K562 (cell line): ENCODE measurements around the gene CPLANE2. TPM values are rescaled to one million over a fixed set of nuclear protein-coding genes. Genes with fewer than 3 reads are reported as not detected.
A peak's percentile ranks its signal among the peaks of the same experiment; 100 is the strongest.

Experiments used
- LARP7 ChIP-seq: fragments of 450-650 bp; IDR thresholded peaks from 2 replicates; pipeline ENCODE4 v1.6.1; 2016
- MBD2 ChIP-seq: sonication (generic); IDR thresholded peaks from 2 replicates; pipeline ENCODE4 v1.6.1; 2016; ENCODE audit warnings: low read depth, borderline replicate concordance
- POLR2B ChIP-seq: fragments of 450-650 bp; IDR thresholded peaks from 2 replicates; pipeline ENCODE4 v1.6.1; 2018; ENCODE audit warnings: low read depth; ENCODE audit not compliant: partially characterized antibody
- POLR2G ChIP-seq: fragments of 200-400 bp; formaldehyde crosslinking; IDR thresholded peaks from 2 replicates; pipeline ENCODE4 v1.6.1; 2017; ENCODE audit warnings: low read depth, mild to moderate bottlenecking, antibody characterized with exemption, low read length, moderate library complexity
- PRDM10 ChIP-seq: fragments of 450-650 bp; IDR thresholded peaks from 2 replicates; pipeline ENCODE4 v1.6.1; 2018; ENCODE audit not compliant: partially characterized antibody
- RBM14 ChIP-seq: fragments of 200-400 bp; formaldehyde crosslinking; IDR thresholded peaks from 2 replicates; pipeline ENCODE4 v1.6.1; 2018; ENCODE audit warnings: low read depth, mild to moderate bottlenecking, low read length, moderate library complexity, borderline replicate concordance; ENCODE audit not compliant: insufficient read depth
- SIN3A ChIP-seq, 2 experiments: fragments of 150-350 bp in 1 of 2; IDR thresholded peaks; 2 replicates each; pipeline ENCODE4 v1.6.1; 2011 to 2016; ENCODE audit warnings: borderline replicate concordance in 2 of 2, low read depth in 2 of 2, low read length in 2 of 2, mild to moderate bottlenecking in 2 of 2, moderate library complexity in 2 of 2; ENCODE audit not compliant: control insufficient read depth in 1 of 2
- TFAP4 ChIP-seq: sonication (generic); formaldehyde crosslinking; IDR thresholded peaks from 2 replicates; pipeline ENCODE4 v1.8.0; 2022; ENCODE audit warnings: missing genetic modification reagents, mild to moderate bottlenecking, moderate library complexity, borderline replicate concordance
- TOE1 ChIP-seq, 2 experiments: fragments of 450-650 bp in 1 of 2; sonication (generic) in 1 of 2; formaldehyde crosslinking in 1 of 2; IDR thresholded peaks; 2 replicates each; pipeline versions ENCODE4 v1.7.1 to v1.8.0; 2016 to 2022; ENCODE audit warnings: borderline replicate concordance in 2 of 2, mild to moderate bottlenecking in 2 of 2, antibody characterized with exemption in 1 of 2, inconsistent platforms in 1 of 2, low read depth in 1 of 2, missing genetic modification reagents in 1 of 2, moderate library complexity in 1 of 2
- YY1 ChIP-seq, 3 experiments: IDR thresholded peaks; 2 replicates each; pipeline ENCODE4 v1.6.1; 2011; ENCODE audit warnings: low read length in 2 of 3, mild to moderate bottlenecking in 2 of 3, moderate library complexity in 2 of 3, borderline replicate concordance in 1 of 3, control low read depth in 1 of 3, low read depth in 1 of 3; ENCODE audit not compliant: insufficient read depth in 3 of 3, insufficient replicate concordance in 2 of 3, control insufficient read depth in 1 of 3, insufficient read length in 1 of 3; ENCODE audit errors: extremely low read depth in 1 of 3
- ZC3H11A ChIP-seq: IDR thresholded peaks from 2 replicates; pipeline ENCODE4 v1.6.1; 2012; ENCODE audit warnings: low read depth, low read length, improper control_type of control experiment
- ZFP91 ChIP-seq: sonication (generic); formaldehyde crosslinking; IDR thresholded peaks from 2 replicates; pipeline ENCODE4 v1.8.0; 2022; ENCODE audit warnings: mild to moderate bottlenecking, missing genetic modification reagents
- polyA plus RNA-seq, 8 experiments: library from polyadenylated mRNA; depleted of rRNA in 4 of 8; stranded (reverse) in 5 of 8; unstranded in 3 of 8; fragments of >200 nt; fragmentation: Nextera tagmentation in 2 of 8; fragmentation: Illumina TruSeq in 1 of 8; extraction: Ambion mirVana in 2 of 8; extraction: Trizol in 1 of 8; gene quantifications; 2 replicates each; pipeline versions ENCODE4 v1.2.1 to v1.2.3, GENCODE V29; 2011 to 2014; ENCODE audit warnings: inconsistent platforms in 1 of 8, missing spikeins in 1 of 8
- total RNA-seq, 7 experiments: library from RNA; depleted of rRNA in 6 of 7; stranded (reverse); fragments of >200 nt in 6 of 7; fragmentation: Illumina TruSeq in 2 of 7; extraction: Trizol in 2 of 7; gene quantifications; 2 replicates each; pipeline versions ENCODE4 v1.2.1 to v1.2.3, GENCODE V29; 2011 to 2021; ENCODE audit warnings: low replicate concordance in 1 of 7
- TF ChIP-seq, protein P1 (sequence below): fragments of 200-800 bp; sonication (Bioruptor generic); IDR thresholded peaks from 2 replicates; pipeline ENCODE4 v1.6.1; 2017; ENCODE audit warnings: missing genetic modification characterization, missing compliant biosample characterization
- TF ChIP-seq, protein P2 (sequence below): conservative IDR thresholded peaks from 2 replicates; pipeline ENCODE4 v1.6.1; 2011; ENCODE audit warnings: low read depth, mild to moderate bottlenecking, low read length; ENCODE audit not compliant: control insufficient read depth

The CPLANE2 gene
- total and polyA plus RNA-seq, 9 of the 15 experiments (the other 6 are each of a cell fraction or from before 2014, with no cell fraction given) = 0.17 to 20.9 (median 8.1) TPM

DNA sequence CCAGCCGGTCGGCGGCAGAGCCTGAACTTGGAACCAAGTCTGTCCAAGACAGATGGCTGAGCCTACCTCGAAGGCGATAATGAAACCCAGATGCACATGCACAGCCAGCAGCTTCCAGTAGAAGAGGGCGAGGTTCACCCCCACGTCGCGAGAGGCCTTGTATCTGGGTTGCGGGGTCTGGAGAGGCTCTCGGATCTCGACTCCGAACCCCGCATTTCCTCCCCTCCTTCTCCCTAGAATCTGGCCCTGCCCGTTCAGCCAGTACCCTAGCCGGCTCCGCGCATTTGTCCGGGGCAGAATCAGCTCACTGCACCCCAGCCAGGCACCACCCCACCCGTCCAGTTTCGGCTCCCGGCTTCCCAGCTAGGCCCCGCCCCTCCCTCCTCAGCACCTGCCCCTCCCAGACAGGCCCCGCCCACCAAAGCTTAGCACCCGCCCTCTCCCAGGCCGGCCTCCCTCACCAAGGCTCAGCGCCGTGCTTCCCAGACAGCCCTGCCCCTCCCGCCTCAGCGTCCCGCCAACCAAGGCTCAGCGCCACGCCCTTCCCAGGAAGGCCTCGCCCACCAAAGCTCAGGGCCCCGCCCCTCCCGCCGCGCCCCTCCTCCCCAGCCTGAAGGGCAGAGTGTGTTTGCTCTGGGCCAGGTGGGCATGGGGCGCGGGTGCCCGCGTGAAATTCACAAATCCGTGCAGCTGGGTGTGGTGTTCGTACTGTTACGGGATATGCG, 19.8 kb downstream of the CPLANE2 start (continued):
- TF ChIP-seq TFAP4 (CRISPR knock-in tag) (peak; percentile 67), RBM14 (no peak), ZFP91 (no peak), MBD2 (0 out of 2 replicates have a peak, but pooled peaks have one; percentile 26), SIN3A (IDR thresholded peaks at IDR 0.05; ENCODE audit: borderline replicate concordance in 2 of 2, control insufficient read depth in 1 of 2, low read depth in 2 of 2, low read length in 2 of 2) (peak in 1 of 2 experiments; percentile 7; a peak in 1 of 4 replicates), ZC3H11A (no peak), LARP7 (peak; percentile 72; the same call in 1 of the 2 replicates), POLR2G (peak; percentile 67), PRDM10 (peak; percentile 18), YY1 (IDR thresholded peaks at IDR 0.05; ENCODE audit: borderline replicate concordance in 1 of 3, control insufficient read depth in 1 of 3, extremely low read depth in 1 of 3, insufficient read depth in 3 of 3, insufficient read length in 1 of 3, insufficient replicate concordance in 2 of 3, low read depth in 1 of 3, low read length in 2 of 3) (peak in 2 of 3 experiments; percentile 16 to 78), TOE1 (IDR thresholded peaks at IDR 0.05; ENCODE audit: borderline replicate concordance) (0 out of 2 replicates have a peak, but pooled peaks have one; percentile 73), TOE1 (CRISPR knock-in tag; IDR thresholded peaks at IDR 0.05; ENCODE audit: borderline replicate concordance, low read depth) (no peak), POLR2B (peak; percentile 46)
- TF ChIP-seq, protein P1, sequence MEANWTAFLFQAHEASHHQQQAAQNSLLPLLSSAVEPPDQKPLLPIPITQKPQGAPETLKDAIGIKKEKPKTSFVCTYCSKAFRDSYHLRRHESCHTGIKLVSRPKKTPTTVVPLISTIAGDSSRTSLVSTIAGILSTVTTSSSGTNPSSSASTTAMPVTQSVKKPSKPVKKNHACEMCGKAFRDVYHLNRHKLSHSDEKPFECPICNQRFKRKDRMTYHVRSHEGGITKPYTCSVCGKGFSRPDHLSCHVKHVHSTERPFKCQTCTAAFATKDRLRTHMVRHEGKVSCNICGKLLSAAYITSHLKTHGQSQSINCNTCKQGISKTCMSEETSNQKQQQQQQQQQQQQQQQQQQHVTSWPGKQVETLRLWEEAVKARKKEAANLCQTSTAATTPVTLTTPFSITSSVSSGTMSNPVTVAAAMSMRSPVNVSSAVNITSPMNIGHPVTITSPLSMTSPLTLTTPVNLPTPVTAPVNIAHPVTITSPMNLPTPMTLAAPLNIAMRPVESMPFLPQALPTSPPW = peak; percentile 83
- TF ChIP-seq, protein P2, sequence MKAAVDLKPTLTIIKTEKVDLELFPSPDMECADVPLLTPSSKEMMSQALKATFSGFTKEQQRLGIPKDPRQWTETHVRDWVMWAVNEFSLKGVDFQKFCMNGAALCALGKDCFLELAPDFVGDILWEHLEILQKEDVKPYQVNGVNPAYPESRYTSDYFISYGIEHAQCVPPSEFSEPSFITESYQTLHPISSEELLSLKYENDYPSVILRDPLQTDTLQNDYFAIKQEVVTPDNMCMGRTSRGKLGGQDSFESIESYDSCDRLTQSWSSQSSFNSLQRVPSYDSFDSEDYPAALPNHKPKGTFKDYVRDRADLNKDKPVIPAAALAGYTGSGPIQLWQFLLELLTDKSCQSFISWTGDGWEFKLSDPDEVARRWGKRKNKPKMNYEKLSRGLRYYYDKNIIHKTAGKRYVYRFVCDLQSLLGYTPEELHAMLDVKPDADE = 0 out of 2 replicates have a peak, but pooled peaks have one; percentile 55
